HG02970 (cell line): Measurements from ENCODE around the gene PLXDC2.
"Not testable (repeated sequence)": the region's sequence is repeated elsewhere in the genome, so short reads cannot be mapped to it uniquely, and the experiment has no call there.

ENCODE experiments used
- ATAC-seq: cut with Tn5 transposase; IDR thresholded peaks from one replicate; pipeline ENCODE4 v1.9.1; 2021; ENCODE audit warnings: mild to moderate bottlenecking, moderate library complexity, moderate number of reproducible peaks; ENCODE audit not compliant: unreplicated experiment, low FRiP score

PLXDC2 gene

GRCh38 chr10:19816411-19817230, at the start of gene PLXDC2:
PLXDC2 (plus strand) TSS chr10:19816432.
- peak; percentile 36 for ATAC-seq

DNA sequence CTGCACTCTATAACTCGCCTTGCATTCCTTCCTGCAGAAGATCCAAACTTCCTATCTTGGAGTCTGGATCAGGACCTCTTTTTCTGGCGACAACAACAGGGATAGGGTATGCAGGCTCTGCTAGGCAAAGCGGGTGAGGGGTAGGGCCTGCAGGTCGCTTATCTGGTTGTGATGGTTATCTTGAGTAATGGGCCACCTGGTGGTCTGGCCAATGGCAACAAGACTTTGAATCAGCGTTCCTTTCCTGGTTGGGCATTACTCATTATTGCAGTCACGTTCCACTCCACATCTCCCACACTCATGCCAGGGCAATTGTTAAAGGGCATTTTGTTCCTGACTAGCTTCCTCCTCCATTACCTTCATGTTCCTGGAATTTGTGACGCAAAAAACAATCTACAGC, 48.4 kb upstream of the PLXDC2 start:
- no peak for ATAC-seq

- ATAC-seq = not testable (repeated sequence)
These were observed 46.4 kb upstream of the PLXDC2 start for GRCh38 chr10:19769826-19770225.

- no peak for ATAC-seq
These were observed 43.3 kb upstream of the PLXDC2 start for GRCh38 chr10:19772972-19773371.

- ATAC-seq = no peak
These were observed 40.9 kb upstream of the PLXDC2 start for GRCh38 chr10:19775296-19775695.

DNA sequence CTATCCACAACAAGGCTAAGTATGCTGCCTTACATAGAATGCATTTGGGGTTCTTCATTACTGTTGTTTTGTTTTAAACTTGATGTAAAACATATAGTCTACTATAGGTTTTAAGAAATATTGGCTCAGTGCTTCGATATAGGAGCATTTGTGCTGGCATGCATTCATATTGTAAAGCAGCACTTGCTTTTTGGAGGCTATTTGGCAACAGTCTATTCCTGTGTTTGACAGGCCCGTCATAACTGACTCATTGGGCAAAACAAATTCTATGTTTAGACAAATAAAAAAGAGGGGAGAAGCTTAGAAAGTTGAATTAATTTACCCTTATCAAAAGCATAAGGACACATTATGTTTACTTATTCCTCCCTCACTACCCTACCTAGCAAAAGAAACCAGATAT, 38.4 kb upstream of the PLXDC2 start:
- ATAC-seq = no peak

GRCh38 chr10:19778996-19779395, 37.2 kb upstream of the PLXDC2 start:
- ATAC-seq = no peak

GRCh38 chr10:19782430-19783089, 33.7 kb upstream of the PLXDC2 start:
- no peak for ATAC-seq

GRCh38 chr10:19783721-19784120, 32.5 kb upstream of the PLXDC2 start:
- ATAC-seq = no peak

GRCh38 chr10:19785366-19785765, 30.9 kb upstream of the PLXDC2 start:
- no peak for ATAC-seq

GRCh38 chr10:19788075-19788686, 28.1 kb upstream of the PLXDC2 start:
- peak; percentile 78 for ATAC-seq

DNA sequence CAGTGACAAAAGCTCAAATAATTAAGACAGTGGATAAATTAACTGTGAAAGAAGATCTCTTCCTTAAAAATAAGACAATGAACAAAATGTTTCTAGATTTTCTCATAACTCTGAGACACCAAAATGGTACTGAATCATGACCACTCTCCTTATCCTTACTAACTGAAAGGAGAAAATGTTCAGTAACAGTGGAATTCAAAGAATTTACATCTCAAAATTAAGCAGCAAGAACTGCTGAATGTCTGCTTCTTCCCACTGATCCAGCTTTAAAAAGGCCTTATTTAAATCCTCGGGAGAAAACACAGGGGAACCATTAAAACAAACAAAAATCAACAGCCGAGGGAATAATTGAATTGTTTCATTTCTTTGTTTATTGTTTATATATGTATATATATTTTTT, 27.3 kb upstream of the PLXDC2 start:
- ATAC-seq = no peak

GRCh38 chr10:19789607-19790006, 26.6 kb upstream of the PLXDC2 start:
- no peak for ATAC-seq

DNA sequence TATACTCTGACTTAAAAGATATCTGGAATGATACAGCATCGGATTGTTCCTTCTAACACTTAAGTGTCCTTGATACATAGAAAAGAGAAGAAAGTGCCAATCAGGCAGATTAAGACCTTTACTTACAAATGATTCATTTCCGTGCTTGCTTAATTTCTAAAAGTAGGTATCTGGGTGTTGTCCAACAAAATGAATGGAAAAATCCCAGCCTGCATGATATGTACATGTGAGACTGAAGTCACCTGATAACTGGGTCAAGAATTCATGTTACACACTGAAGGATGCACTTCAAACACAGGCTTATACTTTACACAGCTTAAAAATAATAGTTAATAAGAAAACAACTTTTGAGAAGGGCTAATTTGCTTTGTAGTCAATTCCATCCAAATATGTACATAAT, 25.2 kb upstream of the PLXDC2 start:
- ATAC-seq = no peak

GRCh38 chr10:19795684-19796083, 20.5 kb upstream of the PLXDC2 start:
- no peak for ATAC-seq

GRCh38 chr10:19800161-19800560, 16.1 kb upstream of the PLXDC2 start:
- no peak for ATAC-seq

DNA sequence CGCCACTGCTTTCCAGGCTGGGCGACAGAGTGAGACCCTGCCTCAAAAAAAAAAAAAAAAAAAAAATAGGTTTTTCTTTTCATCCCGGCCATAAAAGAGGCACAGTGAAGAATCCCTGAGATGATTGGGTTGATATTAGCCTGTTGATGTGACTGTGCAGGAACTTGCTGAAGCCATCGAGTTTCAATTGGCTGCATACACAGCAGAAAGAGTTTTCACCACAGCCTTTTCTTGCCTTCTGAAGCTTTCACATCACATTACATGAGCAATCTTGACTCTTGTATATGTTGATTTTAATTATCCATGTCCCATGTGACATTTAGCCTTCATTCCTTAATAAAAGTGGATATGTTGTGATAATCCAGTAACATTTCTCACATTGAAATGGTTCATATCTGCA, 14.9 kb upstream of the PLXDC2 start:
- no peak for ATAC-seq

- ATAC-seq = no peak
These were observed 12.6 kb upstream of the PLXDC2 start for GRCh38 chr10:19803676-19804075.

GRCh38 chr10:19809481-19809880, 6.8 kb upstream of the PLXDC2 start:
- no peak for ATAC-seq

DNA sequence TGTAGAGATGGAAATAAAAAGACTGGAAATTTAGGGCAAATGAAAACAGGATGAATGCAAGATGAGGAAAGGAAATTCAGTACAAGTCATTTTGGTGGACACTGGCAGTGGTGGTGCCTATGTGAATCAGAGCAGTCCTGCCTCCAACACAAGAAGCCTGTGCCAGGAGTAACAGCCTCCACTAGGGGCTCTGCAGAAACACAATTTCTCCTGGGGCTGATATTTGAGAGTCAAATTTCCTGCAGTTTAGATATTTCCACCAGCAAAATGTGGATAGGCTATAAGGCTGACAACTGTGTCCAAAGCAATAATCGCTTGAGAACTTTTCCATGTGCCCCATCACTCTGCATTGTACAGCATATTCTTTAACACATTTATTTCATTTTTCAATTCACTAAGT, 4.7 kb upstream of the PLXDC2 start:
- ATAC-seq = no peak

DNA sequence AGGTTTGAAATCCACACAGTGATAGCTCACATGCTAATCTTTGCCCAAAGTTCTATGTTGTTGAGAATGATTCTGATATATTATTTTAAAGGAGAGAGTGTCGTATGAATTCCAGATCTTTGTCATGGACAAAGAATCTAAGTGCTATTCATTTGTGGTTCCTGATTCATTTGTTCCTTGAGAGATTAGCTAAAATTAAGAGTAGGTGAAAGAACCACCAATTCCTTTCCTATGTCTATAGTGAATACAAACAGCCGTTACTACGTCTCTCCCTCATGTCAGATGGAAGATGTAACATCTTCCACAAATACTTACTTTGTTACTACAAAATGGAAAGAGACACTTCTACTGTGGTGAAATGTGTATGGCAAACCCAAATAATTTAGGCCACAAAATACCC, 3.3 kb upstream of the PLXDC2 start:
- ATAC-seq = no peak
